ENCODE measurements around the gene FAM124A. TPM values are rescaled to one million over a fixed set of nuclear protein-coding genes. Genes with fewer than 3 reads are reported as not detected.

Gene FAM124A
- total and polyA plus RNA-seq, 2 experiments from 2014 or later: 37.7 to 109 TPM

- 0 out of 2 replicates have a peak overlapping the region, but pooled peaks have one; percentile 68 for H3K27ac ChIP-seq (ENCODE audit: low read depth)
- Mint-ChIP-seq H3K4me3 (no peak overlapping the region), H3K27me3 (ENCODE audit: insufficient read depth, low read depth, poor library complexity) (peaks cover 5% of the 10 kb centered on the region), H3K9me3 (no peaks in the 10 kb centered on the region), H3K36me3 (ENCODE audit: low read depth) (peaks cover 84% of the 10 kb centered on the region), H3K4me1 (peaks cover 86% of the 10 kb centered on the region), H3K27ac (no peak overlapping the region)
- no peak overlapping the region for H3K4me2 ChIP-seq
- peaks cover 75% of the 10 kb centered on the region for H3K79me2 ChIP-seq (replicated peaks; ENCODE audit: insufficient read depth)
- H3K4me3 ChIP-seq: no peak overlapping the region
- no peaks in the 10 kb centered on the region for H3K27me3 ChIP-seq (ENCODE audit: insufficient read depth)
- H3K36me3 ChIP-seq (ENCODE audit: insufficient read depth): peaks cover 49% of the 10 kb centered on the region
- DNase-seq (ENCODE audit: low spot score): peak; percentile 52
- ATAC-seq: no peak
- 0 out of 2 replicates have a peak, but pooled peaks cover 4% of the 10 kb centered on the region for H3F3A ChIP-seq (replicated peaks; ENCODE audit: low read depth)
- H2AFZ ChIP-seq: no peak overlapping the region
- TF ChIP-seq CREB1 (CRISPR knock-in tag; IDR thresholded peaks at IDR 0.05; ENCODE audit: low read depth) (no peak), ZNF331 (CRISPR knock-in tag; IDR thresholded peaks at IDR 0.05; ENCODE audit: low read depth) (no peak), EZH2 (IDR thresholded peaks at IDR 0.05; ENCODE audit: low read depth, unreplicated experiment) (no peak), NANOG (IDR thresholded peaks at IDR 0.05; ENCODE audit: borderline replicate concordance) (no peak), CTCF (conservative IDR thresholded peaks at IDR 0.05; ENCODE audit: low read depth in 2 of 2) (peak; percentile 29 to 55; a peak in 3 of 4 replicates), ETS1 (IDR thresholded peaks at IDR 0.05) (no peak), POLR2AphosphoS5 (IDR thresholded peaks at IDR 0.05; ENCODE audit: low read depth) (no peak)
- peaks cover 53% of the 10 kb centered on the region for H4K20me1 ChIP-seq (replicated peaks; ENCODE audit: insufficient read depth)
- peaks cover 5% of the 10 kb centered on the region; the same call in 1 of the 2 replicates for H3K9me2 ChIP-seq (ENCODE audit: insufficient read depth)
- peaks cover 46% of the 10 kb centered on the region for H3K4me1 ChIP-seq (ENCODE audit: insufficient read depth)
Observed at GRCh38 chr13:51257187-51257586, 35.0 kb downstream of the FAM124A start.

GRCh38 chr13:51258612-51259548, 36.7 kb downstream of the FAM124A start:
- no peak overlapping the region for H2AFZ ChIP-seq
- H3K9me2 ChIP-seq (ENCODE audit: insufficient read depth): peaks cover 5% of the 10 kb centered on the region; the same call in 1 of the 2 replicates
- no peak overlapping the region for H3K4me3 Mint-ChIP-seq
- H3K27me3 ChIP-seq (ENCODE audit: insufficient read depth): no peaks in the 10 kb centered on the region
- H3K4me2 ChIP-seq: no peak overlapping the region
- H3K4me1 ChIP-seq (ENCODE audit: insufficient read depth): peaks cover 47% of the 10 kb centered on the region
- peaks cover 51% of the 10 kb centered on the region for H4K20me1 ChIP-seq (replicated peaks; ENCODE audit: insufficient read depth)
- no peak overlapping the region for H3K4me3 ChIP-seq
- peaks cover 33% of the 10 kb centered on the region for H3K36me3 ChIP-seq (ENCODE audit: insufficient read depth)
- peak overlapping the region; percentile 68 for H3K27ac ChIP-seq (ENCODE audit: low read depth)
- H3K9me3 Mint-ChIP-seq: no peaks in the 10 kb centered on the region
- peaks cover 8% of the 10 kb centered on the region for H3K27me3 Mint-ChIP-seq (ENCODE audit: insufficient read depth, low read depth, poor library complexity)
- DNase-seq (ENCODE audit: low spot score) (no peak), ATAC-seq (peak; percentile 25; the same call in 2 of the 3 replicates)
- peaks cover 87% of the 10 kb centered on the region for H3K4me1 Mint-ChIP-seq
- H3F3A ChIP-seq (replicated peaks; ENCODE audit: low read depth): 0 out of 2 replicates have a peak, but pooled peaks cover 4% of the 10 kb centered on the region
- H3K79me2 ChIP-seq (replicated peaks; ENCODE audit: insufficient read depth): peaks cover 62% of the 10 kb centered on the region
- peaks cover 80% of the 10 kb centered on the region for H3K36me3 Mint-ChIP-seq (ENCODE audit: low read depth)
- H3K27ac Mint-ChIP-seq: peak overlapping the region; percentile 28
- TF ChIP-seq ZNF114 (CRISPR knock-in tag; IDR thresholded peaks at IDR 0.05) (no peak), CTCF (conservative IDR thresholded peaks at IDR 0.05; ENCODE audit: low read depth in 2 of 2) (no peak), CREB1 (CRISPR knock-in tag; IDR thresholded peaks at IDR 0.05; ENCODE audit: low read depth) (no peak), NANOG (IDR thresholded peaks at IDR 0.05; ENCODE audit: borderline replicate concordance) (no peak), POLR2AphosphoS5 (IDR thresholded peaks at IDR 0.05; ENCODE audit: low read depth) (no peak), EZH2 (IDR thresholded peaks at IDR 0.05; ENCODE audit: low read depth, unreplicated experiment) (no peak), REST (IDR thresholded peaks at IDR 0.05; ENCODE audit: unreplicated experiment) (no peak), STAT1 (IDR thresholded peaks at IDR 0.05; ENCODE audit: unreplicated experiment) (no peak)
